Measurements from ENCODE around the gene TSC2. TPM values are rescaled to one million over a fixed set of nuclear protein-coding genes. Genes with fewer than 3 reads are reported as not detected.

Gene TSC2
- total RNA-seq, 1 donor from 2014 or later: 117 TPM

DNA sequence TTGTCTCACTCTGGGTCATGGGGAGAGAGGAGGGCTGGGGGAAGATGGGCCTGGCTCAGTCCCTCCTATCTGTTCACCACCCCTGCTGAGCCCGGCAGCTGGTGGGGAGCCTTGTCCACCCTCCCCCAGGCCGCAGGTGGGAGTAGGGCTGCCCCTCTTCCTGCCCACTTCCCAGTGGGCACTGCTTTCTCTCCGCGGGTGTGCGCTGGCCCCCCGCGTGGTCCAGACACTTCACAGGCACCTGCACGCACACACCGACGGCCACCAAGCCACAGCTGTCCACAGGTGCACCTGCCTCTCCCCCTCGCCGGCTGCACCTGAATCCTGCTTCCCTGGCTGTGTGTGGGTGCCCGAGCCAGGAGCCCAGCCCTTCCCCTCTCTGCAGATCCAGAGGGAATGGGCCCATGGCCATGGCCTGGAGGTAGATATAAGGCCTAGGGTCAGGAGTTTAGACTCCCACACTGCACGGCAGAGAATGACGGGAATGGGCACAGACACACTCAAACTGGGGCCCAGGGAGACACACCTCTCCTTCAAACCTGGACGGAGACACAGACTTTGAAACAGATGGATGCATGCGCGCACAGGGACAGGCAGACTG is 19.1 kb upstream of the TSC2 start:
- peak; percentile 45 for ATAC-seq
- DNase-seq (ENCODE audit: low spot score): peak; percentile 78

- DNase-seq (ENCODE audit: low spot score): peak; percentile 83
- ATAC-seq: peak; percentile 37
Observed at GRCh38 chr16:2029350-2029749, 18.4 kb upstream of the TSC2 start.

DNA sequence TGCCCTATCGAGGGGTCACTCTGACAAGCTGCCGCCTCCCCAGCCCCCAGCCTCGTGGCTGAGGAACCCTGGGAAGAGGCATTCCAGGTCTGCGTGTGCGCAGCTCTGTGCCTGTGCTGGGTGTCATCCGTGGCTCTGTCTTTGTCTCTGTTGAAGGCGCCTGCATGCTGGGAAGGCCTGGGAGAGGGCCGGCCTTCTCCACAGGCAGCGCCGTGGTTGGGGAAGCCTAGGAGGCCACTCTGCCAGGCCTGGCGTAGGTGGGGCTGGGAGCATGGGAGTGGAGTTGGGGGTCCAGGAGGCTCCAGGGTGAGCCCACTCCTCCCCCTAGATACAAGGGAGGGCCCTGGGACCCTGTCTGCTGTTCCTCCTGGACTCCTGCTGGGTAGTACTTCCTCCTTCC is 17.7 kb upstream of the TSC2 start:
- no peak for DNase-seq (ENCODE audit: low spot score)
- ATAC-seq: no peak

DNA sequence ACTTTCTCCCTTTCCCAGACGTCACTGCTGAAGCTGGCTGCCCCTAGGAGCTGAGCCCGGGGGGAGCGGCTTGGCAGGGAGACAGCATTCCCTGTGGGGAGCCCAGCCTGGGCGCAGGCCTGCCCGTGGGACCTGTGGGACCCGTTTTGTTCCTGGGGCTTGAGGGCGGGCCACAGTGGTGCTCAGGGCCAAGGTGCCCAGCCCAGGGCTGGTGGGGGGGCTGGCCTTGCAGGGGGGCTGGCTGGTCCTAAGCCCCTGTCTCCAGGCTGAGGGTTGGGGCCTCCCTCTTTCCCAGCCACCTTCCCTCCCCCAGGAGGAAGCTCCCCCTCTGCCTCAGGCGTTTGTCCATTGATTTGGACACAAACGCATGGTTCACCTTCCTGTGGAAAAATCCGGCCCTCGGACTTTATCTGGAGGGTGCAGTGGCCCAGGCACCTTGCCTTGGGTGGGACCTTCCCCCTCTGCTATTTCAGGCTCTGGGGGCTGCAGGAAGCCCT is 16.7 kb upstream of the TSC2 start:
- ATAC-seq (no peak), DNase-seq (ENCODE audit: low spot score) (no peak)

DNA sequence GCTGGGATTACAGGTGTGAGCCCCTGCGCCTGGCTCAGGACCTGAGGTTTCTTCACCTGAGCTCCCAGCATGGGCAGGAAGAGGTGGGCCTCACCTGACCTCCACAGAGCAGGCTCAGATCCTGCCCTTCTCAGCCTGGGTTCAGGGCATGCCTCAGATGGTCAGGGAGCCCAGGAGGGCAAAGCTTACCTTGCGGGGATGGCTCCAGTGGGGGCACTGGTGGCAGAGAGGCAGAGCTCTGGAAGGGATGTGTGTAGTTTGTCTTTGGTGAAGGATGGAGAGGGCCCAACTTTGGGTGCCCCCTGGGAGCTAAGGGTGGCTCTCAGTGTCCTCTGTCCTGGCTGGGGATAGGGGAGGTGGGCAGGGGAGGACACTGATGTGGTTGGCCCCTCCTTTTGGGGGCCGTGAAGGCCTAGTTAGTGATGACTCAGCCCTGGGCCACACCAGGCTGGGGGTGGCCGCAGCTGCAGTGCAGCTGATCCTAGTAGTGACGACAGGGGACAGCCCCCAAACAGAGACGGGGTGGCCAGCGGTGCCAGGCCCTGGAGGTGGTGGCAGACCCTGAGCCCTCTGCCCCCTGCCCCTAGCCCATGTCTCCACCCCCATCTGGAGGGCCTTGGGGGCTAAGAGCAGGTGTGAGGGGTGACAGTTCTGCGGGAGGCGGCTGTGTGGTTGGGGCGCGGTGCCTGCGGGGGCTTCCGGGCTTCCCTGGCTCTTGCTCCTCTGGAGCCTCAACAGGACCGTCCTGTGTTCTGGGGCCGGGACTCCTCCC is 15.3 kb upstream of the TSC2 start:
- DNase-seq (ENCODE audit: low spot score) (no peak), ATAC-seq (no peak)

DNA sequence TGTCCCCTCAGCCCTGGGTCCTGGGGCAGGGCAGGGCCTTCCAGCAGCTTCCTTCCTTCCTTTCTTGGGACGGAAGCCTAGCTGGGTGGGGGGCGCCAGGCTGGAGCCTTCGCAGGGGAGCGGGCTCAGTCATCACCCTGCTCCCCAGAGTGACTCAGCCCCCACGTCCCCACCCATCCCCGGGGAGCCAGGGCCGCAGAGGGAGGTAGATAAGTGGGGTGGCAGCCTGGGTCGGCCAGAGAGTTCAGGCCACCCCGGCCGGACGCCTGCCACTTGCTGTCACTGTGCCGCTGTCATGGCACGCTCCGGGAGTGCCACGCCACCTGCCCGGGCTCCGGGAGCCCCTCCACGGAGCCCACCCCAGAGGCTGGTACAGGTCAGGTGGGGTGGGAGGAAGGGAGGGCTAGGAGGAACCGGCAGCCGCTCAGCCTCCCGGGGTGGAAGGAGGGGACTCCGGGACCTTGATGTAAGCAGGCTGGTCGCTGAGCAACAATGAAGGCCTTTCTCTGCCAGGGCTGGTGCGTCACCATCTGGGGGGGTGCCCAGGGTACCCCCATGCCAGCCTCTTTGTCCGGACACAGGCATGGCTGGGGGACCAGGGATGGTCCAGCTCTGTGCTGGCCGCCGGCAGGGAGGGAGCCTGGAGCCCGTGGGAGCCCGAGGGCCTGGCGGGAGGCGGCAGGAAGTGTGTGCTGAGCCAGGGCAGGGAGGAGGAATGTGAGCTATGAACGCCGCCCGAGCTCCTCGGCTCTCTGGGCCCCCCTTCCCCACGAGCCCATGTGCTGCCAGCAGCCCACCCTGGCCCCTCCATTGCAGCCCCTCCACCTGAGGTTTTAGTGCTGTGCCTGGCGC is 14.5 kb upstream of the TSC2 start:
- DNase-seq (ENCODE audit: low spot score) (no peak), ATAC-seq (peak; percentile 18)

DNA sequence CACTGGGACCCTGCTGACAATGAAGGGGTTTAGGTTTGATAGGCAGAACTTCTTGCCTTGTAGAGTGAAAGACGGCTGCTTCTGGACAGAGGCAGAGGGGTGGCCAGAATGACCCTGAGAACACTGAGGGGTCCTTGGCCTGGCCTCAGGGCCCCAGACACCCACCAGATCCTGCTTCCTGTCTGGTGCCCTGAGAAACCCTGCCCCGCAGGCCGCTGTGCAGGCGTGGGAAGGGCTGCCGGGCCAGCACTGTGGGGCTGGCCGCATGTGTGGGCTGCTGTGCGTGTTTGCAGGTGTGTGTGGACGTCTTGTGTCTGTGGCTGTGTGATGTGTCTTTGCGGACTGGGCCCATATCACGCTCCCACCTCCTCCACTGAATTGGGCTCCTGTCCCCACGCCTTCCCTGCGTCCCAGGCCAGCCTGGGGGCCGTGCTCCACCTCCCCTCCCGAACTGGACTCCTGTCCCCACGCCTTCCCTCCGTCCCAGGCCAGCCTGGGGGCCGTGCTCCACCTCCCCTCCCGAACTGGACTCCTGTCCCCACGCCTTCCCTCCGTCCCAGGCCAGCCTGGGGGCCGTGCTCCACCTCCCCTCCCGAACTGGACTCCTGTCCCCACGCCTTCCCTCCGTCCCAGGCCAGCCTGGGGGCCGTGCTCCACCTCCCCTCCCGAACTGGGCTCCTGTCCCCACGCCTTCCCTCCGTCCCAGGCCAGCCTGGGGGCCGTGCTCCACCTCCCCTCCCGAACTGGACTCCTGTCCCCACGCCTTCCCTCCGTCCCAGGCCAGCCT is 13.7 kb upstream of the TSC2 start:
- peak; percentile 2 for ATAC-seq
- DNase-seq (ENCODE audit: low spot score): peak; percentile 81

DNA sequence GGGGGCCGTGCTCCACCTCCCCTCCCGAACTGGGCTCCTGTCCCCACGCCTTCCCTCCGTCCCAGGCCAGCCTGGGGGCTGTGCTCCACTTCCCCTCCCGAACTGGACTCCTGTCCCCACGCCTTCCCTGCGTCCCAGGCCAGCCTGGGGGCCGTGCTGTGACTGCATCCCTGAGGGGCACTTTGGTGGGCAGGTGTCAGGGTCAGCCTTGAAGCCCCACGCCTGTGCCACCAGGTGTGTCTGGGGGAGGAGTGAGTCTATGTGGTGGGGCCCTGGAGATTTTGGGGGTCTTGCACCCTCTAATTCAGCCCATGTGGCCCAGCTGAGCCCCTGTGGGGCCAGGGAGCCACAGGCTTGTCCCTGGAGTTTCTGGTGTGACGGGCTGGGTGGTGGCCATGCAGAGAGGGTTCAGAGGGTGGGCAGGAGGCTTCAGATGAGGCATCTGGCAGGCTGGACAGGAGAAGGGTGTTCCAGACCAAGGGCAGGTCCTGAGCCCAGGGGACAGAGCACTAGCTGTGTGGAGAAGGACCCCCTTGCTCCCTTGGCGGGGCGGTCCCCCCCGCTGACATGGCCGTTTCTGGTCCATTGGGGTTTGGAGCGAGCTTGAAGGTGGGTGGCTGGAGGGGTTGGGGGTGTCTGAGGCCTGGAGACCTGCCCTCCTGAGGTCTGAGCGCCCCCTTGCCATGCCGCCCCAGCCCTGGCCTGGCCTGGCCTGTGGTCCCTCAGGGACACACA is 12.9 kb upstream of the TSC2 start:
- peak; percentile 79 for DNase-seq (ENCODE audit: low spot score)
- no peak for ATAC-seq

DNA sequence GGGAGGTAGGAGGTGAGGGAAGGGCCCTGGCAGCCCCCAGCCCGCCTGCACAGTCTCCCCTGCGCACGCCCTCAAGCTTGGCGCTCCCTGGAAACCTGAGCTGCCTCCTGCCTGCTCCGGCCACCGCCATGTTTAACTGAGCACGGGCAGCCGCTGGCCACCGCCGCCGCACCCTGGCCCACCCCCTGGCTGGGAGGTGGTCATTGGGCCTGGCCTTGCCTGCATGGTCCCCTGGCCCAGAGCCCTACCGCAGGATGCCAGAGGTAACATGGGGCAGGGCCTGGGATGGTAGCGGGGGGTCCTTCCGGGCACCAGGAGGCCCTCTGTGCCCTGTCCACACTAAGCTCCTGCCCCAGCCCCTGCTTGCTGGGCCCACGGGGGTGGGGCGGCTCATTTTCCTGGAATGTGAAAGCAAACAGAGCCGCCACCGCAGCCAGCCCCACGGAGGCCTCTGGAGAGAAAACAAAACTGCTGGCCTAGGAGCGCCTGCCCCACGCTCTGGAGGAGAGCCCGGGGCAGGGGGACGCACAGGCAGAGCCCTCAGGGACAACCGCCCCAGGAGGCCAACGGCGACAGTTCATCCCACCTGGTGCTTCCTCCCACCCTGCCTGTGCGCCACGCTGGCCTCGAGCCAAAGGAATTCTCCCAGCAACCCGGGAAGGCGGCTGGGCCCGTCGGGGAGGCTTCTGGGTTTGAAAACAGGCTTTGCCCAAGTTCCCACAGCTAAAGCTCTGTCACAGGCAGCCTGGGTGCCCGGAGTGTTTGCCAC is 12.2 kb upstream of the TSC2 start:
- peak; percentile 27 for ATAC-seq
- DNase-seq (ENCODE audit: low spot score): peak; percentile 91

GRCh38 chr16:2036200-2036966 is 11.4 kb upstream of the TSC2 start:
- ATAC-seq: no peak
- peak; percentile 71 for DNase-seq (ENCODE audit: low spot score)

DNA sequence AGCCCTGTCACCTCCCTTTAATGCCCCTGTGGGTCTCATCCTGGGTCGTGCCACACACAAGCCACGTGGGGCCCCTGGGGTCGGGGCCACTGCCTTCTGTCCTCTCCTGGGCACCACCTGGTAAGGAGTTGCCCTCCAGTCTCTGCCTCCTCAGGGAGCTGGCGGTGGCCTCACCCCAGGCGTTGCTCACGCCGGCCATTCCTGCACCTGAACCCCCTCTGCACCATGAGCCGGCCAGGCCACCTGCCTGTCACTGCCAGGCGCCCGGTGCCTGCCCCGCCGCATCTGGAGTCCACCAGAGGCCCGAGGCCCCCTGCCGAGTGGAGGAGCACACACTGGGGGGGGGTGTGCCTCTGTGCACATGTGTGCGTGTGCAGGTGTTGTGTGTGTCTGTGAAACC is 10.7 kb upstream of the TSC2 start:
- no peak for DNase-seq (ENCODE audit: low spot score)
- no peak for ATAC-seq

DNA sequence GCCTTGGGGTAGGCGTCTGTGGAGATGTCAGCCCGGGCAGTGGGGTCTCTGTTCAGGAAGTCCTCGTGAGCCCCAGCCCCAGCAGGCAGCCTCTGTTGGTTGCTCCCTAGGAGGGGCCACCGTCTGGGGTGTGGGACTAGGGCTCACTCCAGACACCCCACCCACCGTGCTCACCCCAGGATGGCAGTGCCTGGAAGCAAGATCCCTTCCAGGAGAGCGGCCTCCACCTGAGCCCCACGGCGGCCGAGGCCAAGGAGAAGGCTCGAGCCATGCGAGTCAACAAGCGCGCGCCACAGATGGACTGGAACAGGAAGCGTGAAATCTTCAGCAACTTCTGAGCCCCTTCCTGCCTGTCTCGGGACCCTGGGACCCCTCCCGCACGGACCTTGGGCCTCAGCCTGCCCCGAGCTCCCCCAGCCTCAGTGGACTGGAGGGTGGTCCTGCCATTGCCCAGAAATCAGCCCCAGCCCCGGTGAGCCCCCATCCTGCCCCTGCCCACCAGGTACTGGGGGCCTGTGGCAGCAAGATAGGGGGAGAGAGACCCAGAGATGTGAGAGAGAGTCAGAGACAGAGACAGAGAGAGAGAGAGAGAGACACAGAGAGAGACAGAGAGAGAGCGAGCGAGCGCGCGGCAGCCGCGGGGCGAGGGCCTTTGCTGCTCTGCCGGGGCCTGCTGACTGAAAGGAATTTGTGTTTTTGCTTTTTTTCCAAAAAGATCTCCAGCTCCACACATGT is 10.0 kb upstream of the TSC2 start:
- ATAC-seq (no peak), DNase-seq (ENCODE audit: low spot score) (no peak)

GRCh38 chr16:2038382-2039231 is 9.2 kb upstream of the TSC2 start:
- ATAC-seq (peak; percentile 8), DNase-seq (ENCODE audit: low spot score) (peak; percentile 87)

DNA sequence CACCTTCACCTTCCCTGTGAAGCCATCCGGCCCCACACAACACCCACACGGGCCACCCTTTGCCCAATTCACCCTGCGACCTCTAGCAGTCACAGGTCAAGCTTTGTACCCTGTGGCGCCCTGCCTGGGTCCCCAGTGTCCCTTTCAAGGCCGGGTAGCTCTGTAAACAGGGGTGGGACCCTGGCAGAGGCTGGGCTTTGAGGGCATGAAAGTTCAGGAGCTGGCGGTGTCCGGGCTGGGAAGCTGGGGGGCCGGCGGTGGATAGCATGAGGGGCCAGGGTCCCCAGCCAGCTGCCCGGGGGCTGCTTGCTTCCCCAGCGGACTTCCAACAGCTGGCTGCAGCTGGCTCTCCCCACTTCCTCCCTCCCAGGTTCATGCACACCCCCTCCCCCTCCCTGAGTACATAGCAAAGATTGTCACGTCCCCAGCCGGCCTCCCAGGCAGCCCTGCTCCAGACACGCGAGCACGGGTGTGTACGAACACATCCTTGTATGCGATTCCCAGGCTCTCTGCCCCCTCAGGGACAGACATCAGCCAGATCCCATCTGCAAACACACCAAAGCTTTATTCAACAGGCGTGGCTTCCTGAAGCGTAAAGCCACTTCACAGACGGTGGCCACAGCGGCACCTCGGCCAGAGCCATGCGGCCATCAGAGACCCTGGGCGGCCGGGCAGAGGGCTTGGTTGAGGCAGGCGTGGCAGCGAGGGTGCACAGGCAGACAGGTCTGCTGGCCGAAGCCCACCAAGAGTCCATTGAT is 8.3 kb upstream of the TSC2 start:
- peak; percentile 97 for DNase-seq (ENCODE audit: low spot score)
- ATAC-seq: peak; percentile 38

GRCh38 chr16:2040041-2040786 is 7.6 kb upstream of the TSC2 start:
- ATAC-seq: peak; percentile 34
- DNase-seq (ENCODE audit: low spot score): peak; percentile 95

All from left lobe of liver (tissue), 2 donors.